Thoracic aorta (tissue), 2 donors: ENCODE data around the gene CCDC17. TPM values are rescaled to one million over a fixed set of nuclear protein-coding genes. Genes with fewer than 3 reads are reported as not detected.

Source experiments
- ATAC-seq: fragments of 150-250 bp; one replicate; pipeline ENCODE4 v1.8.0; 2017; ENCODE audit warnings: low read depth; ENCODE audit not compliant: insufficient number of reproducible peaks, low FRiP score
- DNase-seq: peaks from one replicate; pipeline ENCODE4 v3.0.0-alpha.2; 2020; ENCODE audit warnings: low spot score
- H3K27ac ChIP-seq, 2 donors: fragments of 200-600 bp; sonication (generic); 1 replicate in 1 of 2; 2 replicates in 1 of 2; pipeline ENCODE4 v1.5.1; 2016; ENCODE audit warnings: mild to moderate bottlenecking in 2 of 2, moderate library complexity in 2 of 2
- H3K27me3 ChIP-seq: fragments of 200-600 bp; sonication (generic); replicated peaks from 2 replicates; pipeline ENCODE4 v1.6.0; 2016; ENCODE audit warnings: mild to moderate bottlenecking; ENCODE audit not compliant: insufficient read depth
- H3K36me3 ChIP-seq: fragments of 200-600 bp; sonication (generic); one replicate; pipeline ENCODE4 v1.5.1; 2016
- H3K4me1 ChIP-seq, 2 donors: fragments of 200-600 bp; sonication (generic); 1 replicate in 1 of 2; 2 replicates in 1 of 2; pipeline versions ENCODE4 v1.5.1 to v1.6.0; 2016; ENCODE audit warnings: low read depth in 2 of 2, mild to moderate bottlenecking in 1 of 2; ENCODE audit not compliant: control insufficient read depth in 1 of 2
- H3K4me3 ChIP-seq: fragments of 200-600 bp; sonication (generic); 2 replicates; pipeline ENCODE4 v1.5.1; 2016; ENCODE audit warnings: mild to moderate bottlenecking
- H3K9me3 ChIP-seq: fragments of 200-600 bp; sonication (generic); 2 replicates; pipeline ENCODE4 v1.5.1; 2016
- CTCF ChIP-seq: fragments of 200-600 bp; sonication (generic); IDR thresholded peaks from one replicate; pipeline ENCODE4 v1.5.1; 2019; ENCODE audit warnings: antibody characterized with exemption
- total RNA-seq, 2 donors: library from RNA; depleted of rRNA; stranded (reverse); fragments of >200 nt; gene quantifications; one replicate each; pipeline versions ENCODE4 v1.1.0 to v1.2.3, GENCODE V29; 2016

Gene CCDC17
- total RNA-seq, 2 donors from 2014 or later, result 2.2 to 4.0 TPM

GRCh38 chr1:45666836-45667235, 43.0 kb upstream of the CCDC17 start:
- DNase-seq (no peak), ATAC-seq (no peak)
- Histone ChIP-seq H3K4me1 (peaks cover 32 to 36% of the 10 kb centered on the region in 2 donors), H3K27ac (no peak overlapping the region), H3K27me3 (no peaks in the 10 kb centered on the region), H3K36me3 (no peaks in the 10 kb centered on the region), H3K9me3 (no peaks in the 10 kb centered on the region), H3K4me3 (no peak overlapping the region)
- no peak for TF ChIP-seq CTCF

GRCh38 chr1:45660336-45660735, 36.5 kb upstream of the CCDC17 start:
- no peak for TF ChIP-seq CTCF
- Histone ChIP-seq H3K4me1 (no peaks in the 10 kb centered on the region), H3K9me3 (no peaks in the 10 kb centered on the region), H3K36me3 (peaks cover 43% of the 10 kb centered on the region), H3K27ac (no peak overlapping the region), H3K4me3 (no peak overlapping the region), H3K27me3 (no peaks in the 10 kb centered on the region)
- DNase-seq (no peak), ATAC-seq (no peak)

- H3K9me3 ChIP-seq, result no peaks in the 10 kb centered on the region
- no peaks in the 10 kb centered on the region for H3K4me1 ChIP-seq
- no peak overlapping the region for H3K4me3 ChIP-seq
- peaks cover 53% of the 10 kb centered on the region for H3K36me3 ChIP-seq
- no peak for DNase-seq
- no peak overlapping the region for H3K27ac ChIP-seq
- TF ChIP-seq CTCF, result no peak
- no peak for ATAC-seq
- H3K27me3 ChIP-seq, result no peaks in the 10 kb centered on the region
These were observed 35.4 kb upstream of the CCDC17 start for GRCh38 chr1:45659222-45659621.

- no peaks in the 10 kb centered on the region for H3K9me3 ChIP-seq
- H3K4me1 ChIP-seq, result no peaks in the 10 kb centered on the region
- H3K27me3 ChIP-seq, result no peaks in the 10 kb centered on the region
- ATAC-seq, result no peak
- DNase-seq, result no peak
- H3K27ac ChIP-seq, result no peak overlapping the region
- TF ChIP-seq CTCF, result no peak
- H3K4me3 ChIP-seq, result no peak overlapping the region
- H3K36me3 ChIP-seq, result peaks cover 57% of the 10 kb centered on the region
These were observed 34.3 kb upstream of the CCDC17 start for GRCh38 chr1:45658171-45658570.

GRCh38 chr1:45656573-45657226, 32.8 kb upstream of the CCDC17 start:
- Histone ChIP-seq H3K4me1 (no peaks in the 10 kb centered on the region), H3K9me3 (no peaks in the 10 kb centered on the region), H3K27me3 (no peaks in the 10 kb centered on the region), H3K27ac (no peak overlapping the region), H3K4me3 (no peak overlapping the region), H3K36me3 (peaks cover 65% of the 10 kb centered on the region)
- no peak for TF ChIP-seq CTCF
- ATAC-seq (no peak), DNase-seq (no peak)
